ENCODE data around the gene FANCE. TPM values are rescaled to one million over a fixed set of nuclear protein-coding genes. Genes with fewer than 3 reads are reported as not detected.

The FANCE gene
- total and polyA plus RNA-seq, 9 of the 15 experiments (the other 6 are each of a cell fraction or from before 2014, with no cell fraction given), result 5.7 to 30.2 (median 17.0) TPM

GRCh38 chr6:35496841-35497570 lies 44.9 kb downstream of the FANCE start, which contains the start of gene TEAD3:
TSS of gene TEAD3 (minus strand) at chr6:35497079.
- Histone ChIP-seq H3K4me2 (ENCODE audit: insufficient read depth, low read length) (peak within 1 kb of the TSS; percentile 79), H3K36me3 (ENCODE audit: control insufficient read depth, insufficient read depth, low read length) (no peaks in the 10 kb centered on the region), H3K9me3 (replicated peaks; ENCODE audit: control insufficient read depth, insufficient read depth, low read depth, low read length) (no peaks in the 10 kb centered on the region), H3K27ac (ENCODE audit: extremely low read depth, low read depth, low read length) (peak within 1 kb of the TSS; percentile 95), H3K9me1 (ENCODE audit: control insufficient read depth, insufficient read depth, low read length) (peaks cover 3% of the 10 kb centered on the region), H3K9ac (ENCODE audit: insufficient read depth in 1 of 2, low read depth in 2 of 2, low read length in 2 of 2) (peak within 1 kb of the TSS; percentile 93 to 97), H2AFZ (ENCODE audit: low read depth, low read length) (peak within 1 kb of the TSS; percentile 84), H3K4me3 (peak within 1 kb of the TSS; percentile 69), H3K27me3 (ENCODE audit: control insufficient read depth in 2 of 2, insufficient read depth in 2 of 2, low read length in 2 of 2) (no peaks in the 10 kb centered on the region), H4K20me1 (replicated peaks; ENCODE audit: control insufficient read depth, insufficient read depth, low read length) (peaks cover 18% of the 10 kb centered on the region; the same call in 1 of the 2 replicates), H3K79me2 (ENCODE audit: control insufficient read depth, insufficient read depth, low read length) (peaks cover 33% of the 10 kb centered on the region), H3K4me1 (replicated peaks in 1 of 2; ENCODE audit: control insufficient read depth in 2 of 2, insufficient read depth in 2 of 2, low read length in 2 of 2) (peaks cover 34 to 53% of the 10 kb centered on the region in 2 experiments)
- ATAC-seq, result peak; percentile 66
- DNase-seq (ENCODE audit: extremely low read depth in 1 of 4, low spot score in 3 of 4), result peak; percentile 82 to 98 (median 98)
- WGBS (ENCODE audit: insufficient coverage, low coverage, missing lambda C conversion rate), result 1% methylated on average over 45 of the region's 98 CpGs
- intact Hi-C loops (cut with micrococcal nuclease) (no loop called here), in situ Hi-C loops (cut with MboI) (no loop called here)
- ChIA-PET POLR2A (interaction anchor here (0.6 to 3.5 kb wide), 17 partner anchors 9 to 1154 kb away, joined by 3 to 50 read pairs (median 3); partner anchors contain the start of genes RPL10A and ZNF76), CTCF (ENCODE audit: low intra/inter-chr PET ratio) (interaction anchor here (0.7 kb wide), 1 partner anchor 686 kb away, joined by 3 read pairs; no protein-coding TSS in a partner anchor)
- FAIRE-seq, result no peak
- no TSS peak for BruUV-seq (replicated peaks)
- TF ChIP-seq NRF1 (conservative IDR thresholded peaks at IDR 0.05 in 1 of 2, IDR thresholded peaks at IDR 0.05 in 1 of 2) (no peak), GATAD2B (IDR thresholded peaks at IDR 0.05; ENCODE audit: borderline replicate concordance) (peak; percentile 96), ZKSCAN3 (CRISPR knock-in tag; IDR thresholded peaks at IDR 0.05) (no peak), CHD7 (IDR thresholded peaks at IDR 0.05; ENCODE audit: low read depth, low read length) (no peak)
